ES-I3 (cell line): Measurements from ENCODE around the gene SPSB1.

Source experiments
- H3K36me3 ChIP-seq: 2 replicates; pipeline ENCODE4 v1.6.1; 2013; ENCODE audit warnings: mild to moderate bottlenecking, low read length, control low read depth, moderate library complexity; ENCODE audit not compliant: insufficient read depth
- H3K4me1 ChIP-seq: 2 replicates; pipeline ENCODE4 v1.6.1; 2013; ENCODE audit warnings: mild to moderate bottlenecking, control low read depth, low read length; ENCODE audit not compliant: insufficient read depth
- H3K9ac ChIP-seq: 2 replicates; pipeline ENCODE4 v1.6.1; 2013; ENCODE audit warnings: low read depth, mild to moderate bottlenecking, low read length, moderate library complexity
- H3K9me3 ChIP-seq: 2 replicates; pipeline ENCODE4 v1.6.1; 2013; ENCODE audit warnings: mild to moderate bottlenecking, low read length, moderate library complexity; ENCODE audit not compliant: control insufficient read depth, insufficient read depth

SPSB1 gene

GRCh38 chr1:9404117-9404914, 111.6 kb downstream of the SPSB1 start:
- no peak overlapping the region for H3K9ac ChIP-seq
- peaks cover 8% of the 10 kb centered on the region; the same call in 1 of the 2 replicates for H3K4me1 ChIP-seq
- no peaks in the 10 kb centered on the region for H3K36me3 ChIP-seq
- no peaks in the 10 kb centered on the region for H3K9me3 ChIP-seq

DNA sequence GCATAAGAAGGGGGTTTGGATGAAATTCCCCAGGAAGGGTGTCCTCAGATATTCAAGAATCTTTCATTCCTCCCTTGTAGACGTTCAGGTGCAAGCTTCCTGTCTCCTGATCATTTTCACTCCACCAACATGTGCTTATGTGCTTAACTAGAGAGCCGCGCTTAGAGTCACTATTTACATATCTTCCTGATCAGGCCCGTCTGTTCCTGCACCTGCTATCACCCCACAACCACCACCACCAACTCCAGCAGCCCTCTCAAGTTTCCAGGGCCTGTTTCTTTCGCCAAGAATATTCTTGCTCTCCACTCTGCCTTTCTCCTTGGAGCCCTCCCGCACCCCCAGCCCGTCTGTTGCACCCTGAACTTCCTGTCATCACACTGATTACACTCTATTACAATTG, 113.4 kb downstream of the SPSB1 start:
- Histone ChIP-seq H3K9me3 (no peaks in the 10 kb centered on the region), H3K9ac (no peak overlapping the region), H3K4me1 (peaks cover under 1% of the 10 kb centered on the region; the same call in 1 of the 2 replicates), H3K36me3 (no peaks in the 10 kb centered on the region)

GRCh38 chr1:9410737-9411297, 118.1 kb downstream of the SPSB1 start:
- Histone ChIP-seq H3K9ac (no peak overlapping the region), H3K4me1 (peaks cover 14% of the 10 kb centered on the region), H3K9me3 (0 out of 2 replicates have a peak, but pooled peaks cover 3% of the 10 kb centered on the region), H3K36me3 (no peaks in the 10 kb centered on the region)

- H3K9ac ChIP-seq = no peak overlapping the region
- 0 out of 2 replicates have a peak, but pooled peaks cover 3% of the 10 kb centered on the region for H3K9me3 ChIP-seq
- H3K36me3 ChIP-seq = no peaks in the 10 kb centered on the region
- H3K4me1 ChIP-seq = peaks cover 14% of the 10 kb centered on the region
Observed at GRCh38 chr1:9413071-9413876, 120.6 kb downstream of the SPSB1 start.

- Histone ChIP-seq H3K9me3 (0 out of 2 replicates have a peak, but pooled peaks cover 3% of the 10 kb centered on the region), H3K4me1 (peaks cover 14% of the 10 kb centered on the region), H3K9ac (no peak overlapping the region), H3K36me3 (no peaks in the 10 kb centered on the region)
Observed at GRCh38 chr1:9413877-9414213, 121.2 kb downstream of the SPSB1 start.

DNA sequence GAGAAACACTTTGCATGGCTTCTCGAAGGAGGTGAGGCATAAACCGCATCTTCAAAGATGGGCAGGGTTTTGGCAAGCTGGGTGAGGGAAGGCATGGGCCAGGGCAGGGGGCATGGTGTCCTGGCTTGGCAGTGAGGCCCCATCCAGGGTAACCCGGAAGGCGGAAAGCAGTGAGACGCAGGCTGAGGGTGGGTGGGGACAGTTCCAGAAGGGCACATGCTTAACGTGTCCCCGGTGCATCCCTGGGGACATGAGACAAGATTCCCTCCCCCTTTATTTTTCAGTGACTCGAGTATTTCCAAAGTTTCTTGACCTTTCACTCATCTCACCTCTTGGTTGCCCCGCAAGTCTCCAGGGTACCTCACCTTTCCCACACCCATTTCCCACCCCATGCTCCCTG, 123.8 kb downstream of the SPSB1 start:
- Histone ChIP-seq H3K4me1 (peaks cover 14% of the 10 kb centered on the region), H3K9ac (no peak overlapping the region), H3K36me3 (no peaks in the 10 kb centered on the region), H3K9me3 (0 out of 2 replicates have a peak, but pooled peaks cover 3% of the 10 kb centered on the region)

DNA sequence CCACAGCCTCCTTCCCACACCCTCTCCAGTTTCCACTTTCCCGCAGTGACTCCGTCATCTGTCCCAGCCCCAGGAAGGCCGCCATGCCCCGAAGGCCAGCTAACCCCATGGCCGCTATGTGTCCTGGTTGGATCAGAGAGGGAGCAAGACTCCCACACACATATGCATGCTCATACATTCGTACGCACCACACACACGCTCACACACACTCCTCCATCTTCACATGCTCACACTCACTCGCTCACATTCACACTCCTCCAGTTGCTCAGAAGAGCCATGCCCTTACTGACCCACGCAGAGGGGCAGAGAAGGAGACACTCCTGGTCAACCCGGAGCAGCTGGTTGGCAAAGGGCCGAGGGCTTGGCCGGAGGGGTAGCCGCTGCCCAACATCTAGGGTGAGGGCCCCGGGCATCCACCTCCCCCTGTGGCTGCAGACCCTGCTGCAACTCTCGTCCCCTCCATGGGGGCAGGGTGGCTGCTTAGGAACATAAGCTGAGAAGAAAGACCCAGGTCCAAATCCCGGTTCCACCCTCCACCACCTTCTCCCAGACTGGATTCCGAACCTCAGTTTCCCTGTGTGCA, 124.3 kb downstream of the SPSB1 start:
- H3K9me3 ChIP-seq = 0 out of 2 replicates have a peak, but pooled peaks cover 3% of the 10 kb centered on the region
- peaks cover 14% of the 10 kb centered on the region for H3K4me1 ChIP-seq
- H3K36me3 ChIP-seq = no peaks in the 10 kb centered on the region
- H3K9ac ChIP-seq = no peak overlapping the region

DNA sequence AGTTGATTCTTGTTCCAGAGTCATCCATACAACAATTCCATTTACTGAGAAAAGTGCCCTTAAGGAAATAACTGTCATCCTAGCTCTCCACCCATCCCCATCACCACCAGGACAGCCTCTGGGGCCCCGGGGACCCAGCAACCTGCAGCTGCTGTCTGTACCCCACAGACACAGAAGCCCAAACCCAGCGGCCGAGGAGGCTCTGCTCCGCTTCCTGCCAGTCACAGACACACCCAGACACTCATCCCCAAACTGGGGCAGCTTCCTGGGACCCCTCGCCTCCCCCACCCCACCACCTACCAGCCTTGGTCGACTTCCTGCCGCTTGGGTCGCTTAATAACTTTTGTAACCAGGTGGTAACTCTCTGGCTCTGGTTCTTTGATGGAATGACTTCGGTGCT, 125.0 kb downstream of the SPSB1 start:
- no peak overlapping the region for H3K9ac ChIP-seq
- H3K4me1 ChIP-seq = peaks cover 12% of the 10 kb centered on the region
- 0 out of 2 replicates have a peak, but pooled peaks cover 3% of the 10 kb centered on the region for H3K9me3 ChIP-seq
- H3K36me3 ChIP-seq = no peaks in the 10 kb centered on the region

- Histone ChIP-seq H3K9me3 (0 out of 2 replicates have a peak, but pooled peaks cover 3% of the 10 kb centered on the region), H3K36me3 (no peaks in the 10 kb centered on the region), H3K4me1 (peaks cover 2% of the 10 kb centered on the region; the same call in 1 of the 2 replicates), H3K9ac (no peak overlapping the region)
Observed at GRCh38 chr1:9418851-9419250, 126.2 kb downstream of the SPSB1 start.
